Peyer's patch (tissue), 4 donors: Measurements from ENCODE around the gene KLK11.

Experiments
- CTCF ChIP-seq, 6 experiments: fragments of 450-650 bp in 4 of 6; fragments of 200-600 bp in 2 of 6; sonication (generic) in 1 of 6; IDR thresholded peaks; one replicate each; pipeline ENCODE4 v1.5.1; 2017 to 2019; ENCODE audit warnings: antibody characterized with exemption in 6 of 6, mild to moderate bottlenecking in 3 of 6, moderate library complexity in 1 of 6
- POLR2A ChIP-seq, 2 donors: fragments of 450-650 bp; IDR thresholded peaks; one replicate each; pipeline ENCODE4 v1.5.1; 2017; ENCODE audit warnings: antibody characterized with exemption in 2 of 2, mild to moderate bottlenecking in 2 of 2, moderate library complexity in 2 of 2

- TF ChIP-seq CTCF (IDR thresholded peaks at IDR 0.05), result no peak
- no peak for TF ChIP-seq POLR2A (IDR thresholded peaks at IDR 0.05)
These were observed 44.2 kb downstream of the KLK11 start for GRCh38 chr19:50982186-50982585.
